Loucy (cell line): ENCODE results near the gene ADCY2.

Source experiments
- CTCF ChIP-seq: fragments of 200-600 bp; sonication (generic); conservative IDR thresholded peaks from 2 replicates; pipeline ENCODE4 v1.5.1; 2014; ENCODE audit warnings: mild to moderate bottlenecking, antibody characterized with exemption, low read length
- EZH2phosphoT487 ChIP-seq: fragments of 200-600 bp; IDR thresholded peaks from 2 replicates; pipeline ENCODE4 v1.6.1; 2018; ENCODE audit warnings: antibody characterized with exemption, mild to moderate bottlenecking, moderate library complexity, borderline replicate concordance

DNA sequence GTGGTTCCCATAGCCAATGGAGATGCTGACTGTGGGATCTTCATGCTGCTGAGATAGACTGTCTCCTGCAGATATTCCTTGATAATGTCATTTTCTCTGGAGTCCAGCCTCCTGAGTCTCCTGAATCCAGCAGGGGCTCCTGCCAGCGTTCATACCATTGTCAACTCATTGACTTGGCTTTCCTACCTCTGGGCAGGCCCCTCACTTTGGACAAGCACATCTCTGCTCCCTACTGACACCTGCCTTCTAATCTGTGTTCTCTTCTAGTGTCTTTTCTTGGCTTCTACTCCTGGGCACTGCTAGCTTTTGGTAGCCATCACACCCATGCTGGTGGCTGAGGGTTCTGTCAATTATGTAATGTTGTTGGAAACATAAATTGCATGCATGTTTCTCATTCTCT is 138.0 kb downstream of the ADCY2 start:
- TF ChIP-seq CTCF (no peak), EZH2phosphoT487 (no peak)
